GM13976 (cell line): ENCODE data around the gene NUP85.

Experiments used
- DNase-seq: peaks from one replicate; pipeline ENCODE4 v3.0.0; 2012; ENCODE audit warnings: low spot score
- CTCF ChIP-seq: IDR thresholded peaks from 2 replicates; pipeline ENCODE4 v1.5.1; 2012; ENCODE audit warnings: borderline replicate concordance, mild to moderate bottlenecking; ENCODE audit not compliant: insufficient read depth; ENCODE audit errors: extremely low read depth, missing control alignments, control extremely low read depth
- in situ Hi-C: fragments of 300-500 bp; cut with MboI; formaldehyde crosslinking; loops from one replicate; pipeline ENCODE4 v1.12.0; 2022; ENCODE audit warnings: low sequenced_read_pairs, mixed read lengths, inconsistent platforms; ENCODE audit not compliant: unreplicated experiment

The NUP85 gene

GRCh38 chr17:75225016-75225415 lies 19.5 kb downstream of the NUP85 start:
- no peak for DNase-seq
- in situ Hi-C loops, result no loop called here
- no peak for TF ChIP-seq CTCF

- in situ Hi-C loops, result no loop called here
- DNase-seq, result no peak
- TF ChIP-seq CTCF, result no peak
These were observed 22.2 kb downstream of the NUP85 start for GRCh38 chr17:75227729-75228128.

- in situ Hi-C loops, result no loop called here
- no peak for TF ChIP-seq CTCF
- no peak for DNase-seq
These were observed 22.8 kb downstream of the NUP85 start for GRCh38 chr17:75228305-75228704.

GRCh38 chr17:75228847-75229246 lies 23.4 kb downstream of the NUP85 start:
- TF ChIP-seq CTCF, result no peak
- in situ Hi-C loops, result no loop called here
- no peak for DNase-seq

- TF ChIP-seq CTCF, result no peak
- DNase-seq, result no peak
- in situ Hi-C loops, result no loop called here
These were observed 25.6 kb downstream of the NUP85 start for GRCh38 chr17:75231071-75231470.

- DNase-seq, result no peak
- in situ Hi-C loops, result no loop called here
- no peak for TF ChIP-seq CTCF
These were observed 26.4 kb downstream of the NUP85 start for GRCh38 chr17:75231741-75232464.
